MM.1S (cell line): Measurements from ENCODE around the gene ADARB1.

Experiments
- DNase-seq: peaks from one replicate; pipeline ENCODE4 v3.0.0-alpha.2; 2015
- H2AFZ ChIP-seq: fragments of 300-600 bp; sonication (generic); 2 replicates; pipeline ENCODE4 v1.6.0; 2016; ENCODE audit warnings: antibody characterized with exemption, low read length
- H3F3A ChIP-seq: fragments of 300-600 bp; sonication (generic); 2 replicates; pipeline ENCODE4 v1.6.1; 2016; ENCODE audit warnings: mild to moderate bottlenecking, antibody characterized with exemption, low read length, moderate library complexity, mixed read lengths; ENCODE audit not compliant: insufficient read depth
- H3K27ac ChIP-seq: fragments of 300-600 bp; sonication (generic); 2 replicates; pipeline ENCODE4 v1.5.1; 2016; ENCODE audit warnings: mild to moderate bottlenecking, low read length
- H3K27me3 ChIP-seq: fragments of 300-600 bp; sonication (generic); replicated peaks from 2 replicates; pipeline ENCODE4 v1.6.0; 2016; ENCODE audit warnings: low read length; ENCODE audit not compliant: insufficient read depth
- H3K36me3 ChIP-seq: fragments of 300-600 bp; sonication (generic); replicated peaks from 2 replicates; pipeline ENCODE4 v1.6.1; 2016; ENCODE audit warnings: mild to moderate bottlenecking, low read length, mixed read lengths; ENCODE audit not compliant: insufficient read depth
- H3K4me1 ChIP-seq: fragments of 300-600 bp; sonication (generic); 2 replicates; pipeline ENCODE4 v1.6.1; 2016; ENCODE audit warnings: low read length, mixed read lengths
- H3K4me2 ChIP-seq: fragments of 300-600 bp; sonication (generic); 2 replicates; pipeline ENCODE4 v1.6.0; 2016; ENCODE audit warnings: low read depth, low read length
- H3K4me3 ChIP-seq: fragments of 300-600 bp; sonication (generic); 2 replicates; pipeline ENCODE4 v1.5.1; 2016; ENCODE audit warnings: low read length, mixed read lengths
- H3K79me2 ChIP-seq: fragments of 300-600 bp; sonication (generic); 2 replicates; pipeline ENCODE4 v1.6.1; 2016; ENCODE audit warnings: mixed run types, low read length, mixed read lengths
- H3K9ac ChIP-seq: fragments of 300-600 bp; sonication (generic); 2 replicates; pipeline ENCODE4 v1.6.1; 2016; ENCODE audit warnings: low read length, mixed read lengths
- H3K9me2 ChIP-seq: fragments of 300-600 bp; sonication (generic); replicated peaks from 2 replicates; pipeline ENCODE4 v1.6.1; 2016; ENCODE audit warnings: mild to moderate bottlenecking, low read length, mixed read lengths; ENCODE audit not compliant: insufficient read depth
- H3K9me3 ChIP-seq: fragments of 300-600 bp; sonication (generic); replicated peaks from 2 replicates; pipeline ENCODE4 v1.6.1; 2016; ENCODE audit warnings: mild to moderate bottlenecking, low read length, mixed read lengths; ENCODE audit not compliant: insufficient read depth
- H4K20me1 ChIP-seq: fragments of 300-600 bp; sonication (generic); 2 replicates; pipeline ENCODE4 v1.6.1; 2016; ENCODE audit warnings: mild to moderate bottlenecking, low read length, moderate library complexity, mixed read lengths; ENCODE audit not compliant: insufficient read depth
- CTCF ChIP-seq: fragments of 300-600 bp; sonication (generic); IDR thresholded peaks from 2 replicates; pipeline ENCODE4 v1.5.1; 2016; ENCODE audit warnings: antibody characterized with exemption, low read length, mixed read lengths
- EZH2 ChIP-seq: fragments of 300-600 bp; sonication (generic); optimal IDR thresholded peaks from 2 replicates; pipeline ENCODE3; 2017; ENCODE audit warnings: low read depth, mild to moderate bottlenecking, antibody characterized with exemption, low read length, mixed read lengths
- EZH2phosphoT487 ChIP-seq: fragments of 300-600 bp; sonication (generic); IDR thresholded peaks from 2 replicates; pipeline ENCODE4 v1.6.1; 2018; ENCODE audit warnings: antibody characterized with exemption, low read length

Gene ADARB1

GRCh38 chr21:45260191-45260825 lies 185.9 kb downstream of the ADARB1 start:
- H3K9ac ChIP-seq: no peak overlapping the region
- H3K4me2 ChIP-seq: no peak overlapping the region
- H4K20me1 ChIP-seq: no peaks in the 10 kb centered on the region
- no peaks in the 10 kb centered on the region for H3K9me2 ChIP-seq
- no peak overlapping the region for H3K27ac ChIP-seq
- no peak for DNase-seq
- peaks cover 50% of the 10 kb centered on the region for H3K27me3 ChIP-seq
- no peaks in the 10 kb centered on the region for H3K9me3 ChIP-seq
- no peaks in the 10 kb centered on the region; the same call in 1 of the 2 replicates for H3K36me3 ChIP-seq
- no peak for TF ChIP-seq CTCF
- no peak for TF ChIP-seq EZH2phosphoT487
- TF ChIP-seq EZH2: no peak
- H3K79me2 ChIP-seq: no peaks in the 10 kb centered on the region
- H2AFZ ChIP-seq: no peak overlapping the region
- no peak overlapping the region for H3K4me3 ChIP-seq
- no peaks in the 10 kb centered on the region for H3F3A ChIP-seq
- peaks cover 5% of the 10 kb centered on the region; the same call in 1 of the 2 replicates for H3K4me1 ChIP-seq

GRCh38 chr21:45261093-45261492 lies 186.7 kb downstream of the ADARB1 start:
- Histone ChIP-seq H2AFZ (no peak overlapping the region), H3K9ac (no peak overlapping the region), H3K27ac (no peak overlapping the region), H4K20me1 (no peaks in the 10 kb centered on the region), H3K79me2 (no peaks in the 10 kb centered on the region), H3K36me3 (no peaks in the 10 kb centered on the region; the same call in 1 of the 2 replicates), H3K9me3 (no peaks in the 10 kb centered on the region), H3K9me2 (no peaks in the 10 kb centered on the region), H3K27me3 (peaks cover 46% of the 10 kb centered on the region), H3K4me1 (no peaks in the 10 kb centered on the region), H3F3A (no peaks in the 10 kb centered on the region), H3K4me2 (no peak overlapping the region), H3K4me3 (no peak overlapping the region)
- DNase-seq: no peak
- no peak for TF ChIP-seq EZH2phosphoT487
- TF ChIP-seq CTCF: no peak
- TF ChIP-seq EZH2: no peak

- TF ChIP-seq EZH2 (no peak), CTCF (no peak), EZH2phosphoT487 (no peak)
Observed at GRCh38 chr21:45262041-45262581, 187.7 kb downstream of the ADARB1 start.

More at GRCh38 chr21:45262041-45262581, 187.7 kb downstream of the ADARB1 start:
- no peak overlapping the region for H3K27ac ChIP-seq
- no peak overlapping the region for H3K9ac ChIP-seq
- no peaks in the 10 kb centered on the region; the same call in 1 of the 2 replicates for H3K36me3 ChIP-seq
- no peak overlapping the region for H3K4me3 ChIP-seq
- H3K27me3 ChIP-seq: peaks cover 36% of the 10 kb centered on the region
- no peaks in the 10 kb centered on the region for H3F3A ChIP-seq
- no peaks in the 10 kb centered on the region for H3K9me3 ChIP-seq
- H4K20me1 ChIP-seq: no peaks in the 10 kb centered on the region
- no peaks in the 10 kb centered on the region for H3K79me2 ChIP-seq
- no peak for DNase-seq
- H3K9me2 ChIP-seq: no peaks in the 10 kb centered on the region
- no peaks in the 10 kb centered on the region for H3K4me1 ChIP-seq
- no peak overlapping the region for H3K4me2 ChIP-seq
- no peak overlapping the region for H2AFZ ChIP-seq
